NK-92 (cell line): ENCODE data around the gene ERMN.
"Not testable (repeated sequence)": the region's sequence is repeated elsewhere in the genome, so short reads cannot be mapped to it uniquely, and the experiment has no call there.

Experiments
- DNase-seq: peaks from one replicate; lab custom pipeline; 2025; ENCODE audit not compliant: unreplicated experiment; lab: John Stamatoyannopoulos, UW

Gene ERMN

DNA sequence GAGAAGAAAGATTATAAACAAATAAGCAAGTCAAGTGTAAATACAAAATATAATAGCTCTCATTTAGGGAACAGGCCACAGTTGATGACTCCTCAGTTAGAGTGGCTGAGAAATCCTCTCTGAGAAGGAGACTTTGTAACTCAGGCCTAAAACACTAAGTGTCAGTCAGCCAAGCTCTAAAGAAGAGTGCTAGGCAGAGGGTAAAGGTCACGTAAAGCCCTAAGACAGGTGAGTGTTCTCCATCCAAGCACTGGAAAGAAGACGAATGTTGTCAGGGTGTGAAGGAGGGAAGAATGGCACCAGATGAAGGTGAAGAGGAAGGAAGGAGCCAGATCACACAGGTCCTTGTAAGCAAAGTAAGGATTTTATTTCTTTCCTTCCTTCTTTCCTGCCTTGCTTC, 24.3 kb downstream of the ERMN start:
- no peak for DNase-seq

DNA sequence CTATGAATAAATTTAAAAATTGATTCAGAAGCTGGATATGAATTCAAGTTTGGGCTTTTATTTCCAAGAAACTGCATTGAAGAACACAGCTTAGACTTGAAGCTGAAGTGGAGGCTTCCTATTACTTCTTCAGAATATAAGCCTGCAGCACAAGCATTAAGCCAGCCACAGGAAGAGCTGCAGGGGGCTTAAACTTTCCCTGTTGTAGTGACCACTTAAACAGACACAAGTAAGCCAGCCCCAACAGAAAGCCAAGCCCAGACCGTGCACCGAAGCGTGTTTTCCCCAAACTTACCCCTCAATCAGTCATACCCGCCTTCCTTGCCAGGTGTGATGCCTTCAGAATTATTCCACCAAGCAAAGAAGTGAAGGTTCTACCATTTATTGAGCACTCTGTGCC, 28.7 kb downstream of the ERMN start:
- DNase-seq = no peak

DNA sequence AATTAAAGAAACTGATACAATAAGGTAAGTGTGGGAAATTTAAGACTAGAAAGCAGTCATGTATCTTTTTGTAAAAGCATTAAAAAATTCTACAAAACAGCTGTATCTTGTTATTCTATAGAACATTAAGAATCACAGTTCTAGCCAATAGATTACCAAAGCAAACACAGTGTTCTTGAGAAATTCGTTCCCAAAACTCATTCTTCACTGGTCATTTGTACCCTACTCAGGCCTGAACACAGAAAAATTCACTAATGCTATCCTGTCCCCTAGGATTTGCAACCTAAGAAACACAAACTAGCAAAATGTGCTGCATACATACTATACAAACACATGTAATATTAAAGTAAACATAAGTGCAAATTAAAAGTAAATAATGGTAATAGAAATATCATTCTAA, 29.1 kb downstream of the ERMN start:
- no peak for DNase-seq

- DNase-seq = no peak
Observed at GRCh38 chr2:157292853-157293252, 32.8 kb downstream of the ERMN start.

- no peak for DNase-seq
Observed at GRCh38 chr2:157291018-157291417, 34.6 kb downstream of the ERMN start.

- no peak for DNase-seq
Observed at GRCh38 chr2:157290525-157290924, 35.1 kb downstream of the ERMN start.

DNA sequence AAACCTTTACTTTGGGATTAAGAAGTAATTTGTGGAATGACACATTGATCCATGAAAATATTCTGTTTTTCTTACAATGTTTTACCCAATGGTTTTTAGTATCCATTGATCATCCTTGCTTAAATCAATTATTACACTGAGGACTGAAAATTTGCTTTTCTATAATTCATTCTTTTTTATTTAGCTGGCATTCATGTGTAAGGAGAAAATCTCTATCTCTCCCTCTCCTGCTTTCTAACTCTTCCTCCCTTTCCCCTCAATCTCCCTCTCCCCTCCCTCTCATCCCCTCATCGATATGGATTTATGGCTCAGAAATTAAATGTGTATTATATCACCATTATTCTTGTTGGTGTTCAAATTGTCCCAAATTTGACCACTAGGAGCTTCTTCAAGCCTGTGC, 38.5 kb downstream of the ERMN start:
- DNase-seq = no peak

DNA sequence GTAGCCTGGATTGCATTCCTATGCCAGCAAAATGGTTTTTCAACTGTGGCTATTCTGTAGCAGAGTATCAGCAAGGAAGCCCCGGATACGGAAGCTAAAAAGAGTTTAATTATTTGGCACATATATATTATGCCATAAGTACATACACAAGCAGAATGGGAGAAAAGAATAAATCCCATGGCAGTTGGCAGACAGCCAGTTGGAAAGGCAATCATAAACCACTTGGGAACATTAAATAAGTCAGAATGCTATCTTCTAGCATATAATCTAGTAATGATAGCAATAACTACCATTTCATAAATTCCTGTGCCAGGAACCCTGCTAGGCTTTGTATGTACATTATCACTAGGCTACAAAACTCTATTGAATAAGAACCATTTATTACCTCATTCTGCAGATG, 42.2 kb downstream of the ERMN start:
- no peak for DNase-seq

DNA sequence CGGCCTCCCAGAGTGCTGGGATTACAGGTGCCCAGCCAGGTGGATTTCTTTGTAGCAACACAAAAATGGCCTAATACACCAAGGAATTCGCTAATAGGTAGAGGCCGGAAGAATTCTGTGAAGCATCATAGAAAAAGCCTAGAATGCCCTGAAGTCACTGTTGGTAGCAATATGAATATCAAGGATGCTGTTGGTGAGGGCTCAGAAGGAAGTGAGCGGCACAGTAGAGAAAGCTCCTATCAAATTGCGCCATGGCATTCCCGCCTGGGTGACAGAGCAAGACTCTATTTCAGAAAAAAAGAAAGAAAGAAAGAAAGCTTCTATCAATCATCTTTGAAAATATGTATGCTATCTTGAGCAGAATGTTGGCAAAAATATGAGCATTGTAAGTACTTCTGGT, 44.3 kb downstream of the ERMN start:
- DNase-seq = no peak

- not testable (repeated sequence) for DNase-seq
Observed at GRCh38 chr2:157279311-157279710, 46.3 kb downstream of the ERMN start.

DNA sequence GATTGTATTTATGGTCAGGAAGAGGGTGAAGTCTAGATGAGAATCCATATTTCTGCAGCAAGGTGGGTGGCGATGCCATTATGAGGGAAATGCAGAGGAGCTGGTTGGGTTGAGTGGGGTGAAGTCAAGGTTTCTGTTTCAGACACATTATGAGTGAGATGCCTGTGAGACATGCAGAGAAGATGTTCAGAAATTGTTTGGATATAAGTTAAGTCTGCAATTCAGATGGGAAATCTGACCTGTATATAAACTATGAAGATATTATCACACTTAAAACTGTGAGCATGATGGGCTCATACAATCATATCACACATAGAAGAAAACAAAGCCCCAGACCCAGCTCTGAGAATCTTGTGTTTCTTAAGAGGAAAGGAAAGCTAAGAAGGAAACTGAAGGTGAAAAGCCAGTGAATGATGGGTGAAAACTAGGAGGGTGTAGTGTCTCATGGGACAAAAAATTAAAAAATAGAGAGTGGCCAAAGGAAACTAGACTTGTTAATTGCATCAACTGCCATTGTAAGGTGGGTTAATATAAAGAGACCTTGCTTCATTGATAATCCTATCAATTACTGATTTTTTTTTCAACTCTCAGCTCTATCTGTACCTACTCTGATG, 53.9 kb downstream of the ERMN start:
- DNase-seq = no peak

- DNase-seq = no peak
Observed at GRCh38 chr2:157269922-157270321, 55.7 kb downstream of the ERMN start.

- no peak for DNase-seq
Observed at GRCh38 chr2:157269060-157269459, 56.6 kb downstream of the ERMN start.
